Measurements from ENCODE around the gene PRKCE. TPM values are rescaled to one million over a fixed set of nuclear protein-coding genes. Genes with fewer than 3 reads are reported as not detected.

PRKCE gene
- total RNA-seq, 1 experiment from 2014 or later, result 2.4 TPM

DNA sequence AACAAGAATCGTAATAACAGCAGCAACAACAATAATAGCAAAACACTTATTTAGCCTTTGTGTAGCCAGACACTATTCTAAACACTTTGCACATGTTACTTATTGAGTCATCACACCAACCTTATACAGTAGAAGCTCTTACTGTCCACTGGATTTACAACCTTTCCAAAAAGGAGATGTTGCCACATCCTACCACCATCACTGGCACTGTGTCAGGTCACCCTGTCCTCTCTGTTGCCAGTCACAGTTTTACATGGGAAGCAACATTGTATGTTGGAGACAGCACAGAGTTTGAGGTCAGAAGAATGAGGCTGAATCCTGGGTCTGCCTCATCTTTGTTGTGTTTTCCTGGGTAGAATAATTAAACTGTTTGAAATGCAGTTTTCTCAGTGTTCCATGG is 444.4 kb downstream of the PRKCE start:
- no TSS peak for BruUV-seq (replicated peaks)
- Histone ChIP-seq H3K4me3 (ENCODE audit: low read depth, low read length, poor library complexity, severe bottlenecking) (no peak overlapping the region), H3K27me3 (replicated peaks; ENCODE audit: insufficient read depth, low read depth, low read length, poor library complexity) (peaks cover 5% of the 10 kb centered on the region), H3K36me3 (ENCODE audit: insufficient read depth, low read length, poor library complexity, severe bottlenecking) (no peaks in the 10 kb centered on the region), H3K9me3 (ENCODE audit: low read depth, low read length, poor library complexity, severe bottlenecking) (no peaks in the 10 kb centered on the region), H3K4me1 (ENCODE audit: insufficient read depth, low read length, poor library complexity, severe bottlenecking) (peaks cover 3% of the 10 kb centered on the region), H3K27ac (ENCODE audit: low read depth, low read length, poor library complexity, severe bottlenecking) (no peak overlapping the region)
- ChIA-PET CTCF (no interaction called here), POLR2A (ENCODE audit: low non-redundant PET) (no interaction called here)
- no peak for DNase-seq (ENCODE audit: low spot score)
- TF ChIP-seq EZH2 (IDR thresholded peaks at IDR 0.05; ENCODE audit: borderline replicate concordance, low read depth, low read length, poor library complexity, severe bottlenecking), result no peak
- TF ChIP-seq, protein P1, sequence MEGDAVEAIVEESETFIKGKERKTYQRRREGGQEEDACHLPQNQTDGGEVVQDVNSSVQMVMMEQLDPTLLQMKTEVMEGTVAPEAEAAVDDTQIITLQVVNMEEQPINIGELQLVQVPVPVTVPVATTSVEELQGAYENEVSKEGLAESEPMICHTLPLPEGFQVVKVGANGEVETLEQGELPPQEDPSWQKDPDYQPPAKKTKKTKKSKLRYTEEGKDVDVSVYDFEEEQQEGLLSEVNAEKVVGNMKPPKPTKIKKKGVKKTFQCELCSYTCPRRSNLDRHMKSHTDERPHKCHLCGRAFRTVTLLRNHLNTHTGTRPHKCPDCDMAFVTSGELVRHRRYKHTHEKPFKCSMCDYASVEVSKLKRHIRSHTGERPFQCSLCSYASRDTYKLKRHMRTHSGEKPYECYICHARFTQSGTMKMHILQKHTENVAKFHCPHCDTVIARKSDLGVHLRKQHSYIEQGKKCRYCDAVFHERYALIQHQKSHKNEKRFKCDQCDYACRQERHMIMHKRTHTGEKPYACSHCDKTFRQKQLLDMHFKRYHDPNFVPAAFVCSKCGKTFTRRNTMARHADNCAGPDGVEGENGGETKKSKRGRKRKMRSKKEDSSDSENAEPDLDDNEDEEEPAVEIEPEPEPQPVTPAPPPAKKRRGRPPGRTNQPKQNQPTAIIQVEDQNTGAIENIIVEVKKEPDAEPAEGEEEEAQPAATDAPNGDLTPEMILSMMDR (conservative IDR thresholded peaks at IDR 0.05; ENCODE audit: low read depth, low read length), result no peak
- intact Hi-C loops (cut with micrococcal nuclease; ENCODE audit: unreplicated experiment), result no loop called here

DNA sequence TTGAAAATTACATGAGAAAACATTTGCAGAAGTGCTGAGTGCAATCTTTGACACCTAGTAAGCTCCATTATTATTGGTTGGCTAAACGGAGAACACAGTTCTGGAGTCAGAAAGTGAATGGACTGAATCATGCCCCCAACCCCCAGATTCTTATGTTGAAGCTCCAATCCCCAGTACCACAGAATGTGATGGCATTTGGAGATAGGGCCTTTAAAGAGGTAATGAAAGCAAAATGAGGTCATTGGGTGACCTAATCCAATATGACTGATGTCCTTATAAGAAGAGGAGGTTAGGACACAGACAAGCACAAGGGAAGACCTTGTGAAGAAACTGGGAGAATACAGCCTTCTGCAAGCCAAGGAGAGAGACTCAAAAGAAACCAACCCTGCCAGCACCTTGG is 444.8 kb downstream of the PRKCE start:
- ChIA-PET POLR2A (ENCODE audit: low non-redundant PET) (no interaction called here), CTCF (no interaction called here)
- Histone ChIP-seq H3K36me3 (ENCODE audit: insufficient read depth, low read length, poor library complexity, severe bottlenecking) (no peaks in the 10 kb centered on the region), H3K9me3 (ENCODE audit: low read depth, low read length, poor library complexity, severe bottlenecking) (no peaks in the 10 kb centered on the region), H3K27ac (ENCODE audit: low read depth, low read length, poor library complexity, severe bottlenecking) (no peak overlapping the region), H3K4me1 (ENCODE audit: insufficient read depth, low read length, poor library complexity, severe bottlenecking) (peaks cover 3% of the 10 kb centered on the region), H3K4me3 (ENCODE audit: low read depth, low read length, poor library complexity, severe bottlenecking) (no peak overlapping the region), H3K27me3 (replicated peaks; ENCODE audit: insufficient read depth, low read depth, low read length, poor library complexity) (peaks cover 5% of the 10 kb centered on the region)
- no peak for DNase-seq (ENCODE audit: low spot score)
- intact Hi-C loops (cut with micrococcal nuclease; ENCODE audit: unreplicated experiment), result no loop called here
- no peak for TF ChIP-seq EZH2 (IDR thresholded peaks at IDR 0.05; ENCODE audit: borderline replicate concordance, low read depth, low read length, poor library complexity, severe bottlenecking)
- TF ChIP-seq, protein P1 (conservative IDR thresholded peaks at IDR 0.05; ENCODE audit: low read depth, low read length), result no peak
- BruUV-seq (replicated peaks), result no TSS peak

GRCh38 chr2:46097714-46098480 is 446.4 kb downstream of the PRKCE start:
- Histone ChIP-seq H3K36me3 (ENCODE audit: insufficient read depth, low read length, poor library complexity, severe bottlenecking) (no peaks in the 10 kb centered on the region), H3K4me3 (ENCODE audit: low read depth, low read length, poor library complexity, severe bottlenecking) (no peak overlapping the region), H3K27me3 (replicated peaks; ENCODE audit: insufficient read depth, low read depth, low read length, poor library complexity) (no peaks in the 10 kb centered on the region), H3K27ac (ENCODE audit: low read depth, low read length, poor library complexity, severe bottlenecking) (peak overlapping the region; percentile 46), H3K4me1 (ENCODE audit: insufficient read depth, low read length, poor library complexity, severe bottlenecking) (peaks cover 3% of the 10 kb centered on the region), H3K9me3 (ENCODE audit: low read depth, low read length, poor library complexity, severe bottlenecking) (no peaks in the 10 kb centered on the region)
- CTCF ChIA-PET, result interaction anchor here (0.6 kb wide), 1 partner anchor 106 kb away, joined by 4 read pairs; no protein-coding TSS in a partner anchor
- POLR2A ChIA-PET (ENCODE audit: low non-redundant PET), result interaction anchor here (0.7 kb wide), 1 partner anchor 347 kb away, joined by 9 read pairs; no protein-coding TSS in a partner anchor
- peak; percentile 71 for DNase-seq (ENCODE audit: low spot score)
- no TSS peak for BruUV-seq (replicated peaks)
- intact Hi-C loops (cut with micrococcal nuclease; ENCODE audit: unreplicated experiment), result no loop called here
- TF ChIP-seq, protein P1 (conservative IDR thresholded peaks at IDR 0.05; ENCODE audit: low read depth, low read length), result no peak
- no peak for TF ChIP-seq EZH2 (IDR thresholded peaks at IDR 0.05; ENCODE audit: borderline replicate concordance, low read depth, low read length, poor library complexity, severe bottlenecking)
